GM12878 (cell line): Measurements from ENCODE around the gene ARHGEF11. TPM values are rescaled to one million over a fixed set of nuclear protein-coding genes. Genes with fewer than 3 reads are reported as not detected.

ENCODE experiments used
- ATAC-seq: fragments of 200-7000 bp; cut with Tn5 transposase; 3 replicates; pipeline ENCODE4 v1.9.1; 2020; ENCODE audit warnings: mild to moderate bottlenecking, moderate library complexity
- BruUV-seq: library from RNA; stranded (reverse); fragments of 400-500 nt; replicated peaks from 2 replicates; lab custom pipeline; 2021; lab: Mats Ljungman, UMichigan
- CTCF ChIA-PET: fragments of 300-600 bp; sonication (Branson Sonifier 250); formaldehyde crosslinking; extraction: SDS; loops from one replicate; lab custom pipeline; 2021; ENCODE audit warnings: inconsistent platforms; lab: Yijun Ruan, JAX
- POLR2A ChIA-PET: fragments of 350-600 bp; formaldehyde crosslinking; extraction: SDS; loops from one replicate; lab custom pipeline; 2021; ENCODE audit warnings: inconsistent platforms; lab: Charles Lee
- RAD21 ChIA-PET: fragments of 300-600 bp; sonication (Branson Sonifier 250); formaldehyde crosslinking; loops from one replicate; lab custom pipeline; 2023; ENCODE audit warnings: antibody characterized with exemption; ENCODE audit not compliant: unreplicated experiment; lab: Charles Lee
- SMC1A ChIA-PET: fragments of 300-600 bp; sonication (Branson Sonifier 250); formaldehyde crosslinking; loops from one replicate; lab custom pipeline; 2023; ENCODE audit not compliant: unreplicated experiment, uncharacterized antibody; lab: Charles Lee
- DNase-seq: peaks from one replicate; pipeline ENCODE4 v3.0.0-alpha.2; 2011; ENCODE audit warnings: low read depth, low spot score
- FAIRE-seq: peaks from 3 replicates; lab custom pipeline; 2011; peaks lifted over from hg19 to GRCh38; lab: Jason Lieb, UNC
- H2AFZ ChIP-seq: 2 replicates; pipeline ENCODE4 v1.6.0; 2011; ENCODE audit warnings: low read depth, low read length, control low read depth; ENCODE audit not compliant: control insufficient read depth
- H3K27ac ChIP-seq: 2 replicates; pipeline ENCODE4 v1.5.1; 2011; ENCODE audit warnings: control low read depth; ENCODE audit not compliant: control insufficient read depth, insufficient read depth
- H3K27me3 ChIP-seq, 2 experiments: replicated peaks in 1 of 2; 2 replicates each; pipeline versions ENCODE4 v1.6.0 to v1.6.1; 2011; ENCODE audit warnings: low read length in 1 of 2; ENCODE audit not compliant: control insufficient read depth in 2 of 2, insufficient read depth in 2 of 2
- H3K36me3 ChIP-seq, 2 experiments: 2 replicates each; pipeline ENCODE4 v1.5.1; 2011; ENCODE audit warnings: low read length in 1 of 2; ENCODE audit not compliant: control insufficient read depth in 2 of 2, insufficient read depth in 2 of 2
- H3K4me1 ChIP-seq: 2 replicates; pipeline ENCODE4 v1.6.1; 2011; ENCODE audit warnings: mild to moderate bottlenecking, low read length, moderate library complexity, mixed read lengths; ENCODE audit not compliant: control insufficient read depth, insufficient read depth
- H3K4me2 ChIP-seq: 2 replicates; pipeline ENCODE4 v1.6.0; 2011; ENCODE audit warnings: control low read depth; ENCODE audit not compliant: control insufficient read depth, insufficient read depth
- H3K4me3 ChIP-seq: fragments of 200-600 bp; sonication (generic); 2 replicates; pipeline ENCODE4 v1.5.1; 2016
- H3K79me2 ChIP-seq: 2 replicates; pipeline ENCODE4 v1.6.0; 2011; ENCODE audit warnings: low read length; ENCODE audit not compliant: control insufficient read depth, insufficient read depth
- H3K9ac ChIP-seq: 2 replicates; pipeline ENCODE4 v1.8.0; 2011; ENCODE audit warnings: low read length, control low read depth, mixed read lengths; ENCODE audit not compliant: control insufficient read depth, insufficient read depth
- H3K9me3 ChIP-seq: replicated peaks from 3 replicates; pipeline ENCODE4 v1.5.1; 2011; ENCODE audit warnings: mild to moderate bottlenecking, low read length; ENCODE audit not compliant: control insufficient read depth, insufficient read depth
- H4K20me1 ChIP-seq: 2 replicates; pipeline ENCODE4 v1.6.0; 2011; ENCODE audit not compliant: control insufficient read depth, insufficient read depth
- BACH1 ChIP-seq: fragments of 450-650 bp; IDR thresholded peaks from 2 replicates; pipeline ENCODE4 v1.6.1; 2017; ENCODE audit warnings: mild to moderate bottlenecking, borderline replicate concordance
- CREM ChIP-seq: IDR thresholded peaks from 2 replicates; pipeline ENCODE4 v1.6.1; 2014; ENCODE audit warnings: antibody characterized with exemption, low read depth
- HCFC1 ChIP-seq: fragments of 150-350 bp; IDR thresholded peaks from 2 replicates; pipeline ENCODE4 v1.6.1; 2014; ENCODE audit warnings: low read length
- IRF3 ChIP-seq: fragments of 450-650 bp; IDR thresholded peaks from 2 replicates; pipeline ENCODE4 v1.6.1; 2014; ENCODE audit warnings: mild to moderate bottlenecking
- MYC ChIP-seq: IDR thresholded peaks from 2 replicates; pipeline ENCODE4 v1.6.1; 2011; ENCODE audit warnings: mild to moderate bottlenecking, low read length, moderate library complexity, inconsistent platforms; ENCODE audit not compliant: insufficient read depth, insufficient replicate concordance, insufficient read length, severe bottlenecking
- POLR2AphosphoS5 ChIP-seq: IDR thresholded peaks from 2 replicates; pipeline ENCODE4 v1.6.1; 2011; ENCODE audit warnings: mild to moderate bottlenecking, low read length, inconsistent platforms
- WRNIP1 ChIP-seq: IDR thresholded peaks from 2 replicates; pipeline ENCODE4 v1.6.1; 2011; ENCODE audit warnings: low read depth, low read length, improper control_type of control experiment, borderline replicate concordance
- ZBTB40 ChIP-seq: fragments of 450-650 bp; IDR thresholded peaks from 2 replicates; pipeline ENCODE4 v1.6.1; 2016; ENCODE audit warnings: mild to moderate bottlenecking, moderate library complexity, borderline replicate concordance
- WGBS: methylation state at CpG from one replicate; pipeline ENCODE4 v1.1.6; 2016; ENCODE audit warnings: low lambda C conversion rate; ENCODE audit not compliant: insufficient replicate concordance, insufficient coverage; ENCODE audit errors: missing lambda C conversion rate; 5-methylcytosine and 5-hydroxymethylcytosine counted together
- in situ Hi-C: fragments of 300-500 bp; cut with MboI; formaldehyde crosslinking; loops from 9 replicates; pipeline ENCODE4 v1.14.3; 2018; ENCODE audit warnings: mixed read lengths
- intact Hi-C: fragments of 100-400 bp; cut with micrococcal nuclease; formaldehyde crosslinking; loops from one replicate; pipeline ENCODE4 v1.14.2; 2022; ENCODE audit not compliant: unreplicated experiment
- polyA plus RNA-seq, 11 experiments: library from polyadenylated mRNA; depleted of rRNA in 4 of 11; unstranded in 6 of 11; stranded (reverse) in 5 of 11; fragments of >200 nt; fragmentation: Nextera tagmentation in 4 of 11; fragmentation: Illumina TruSeq in 1 of 11; extraction: Ambion mirVana in 4 of 11; extraction: Trizol in 1 of 11; gene quantifications; 1 replicate in 1 of 11; 2 replicates in 10 of 11; pipeline versions ENCODE4 v1.2.1 to v1.2.3, GENCODE V29; 2011 to 2016; ENCODE audit warnings: inconsistent platforms in 2 of 11, missing spikeins in 2 of 11, low read depth in 1 of 11
- total RNA-seq, 4 experiments: library from RNA; depleted of rRNA in 3 of 4; stranded (reverse); fragments of >200 nt in 3 of 4; fragmentation: Illumina TruSeq in 1 of 4; extraction: Trizol in 1 of 4; gene quantifications; 2 replicates each; pipeline versions ENCODE4 v1.2.1 to v1.2.3, GENCODE V29; 2013 to 2021

Gene ARHGEF11
- total and polyA plus RNA-seq, 10 of the 15 experiments (the other 5 are each of a cell fraction or from before 2014, with no cell fraction given) = 0.05 to 12.7 (median 1.8) TPM

- Histone ChIP-seq H2AFZ (no peak overlapping the region), H3K79me2 (peaks cover 5% of the 10 kb centered on the region), H3K36me3 (no peaks in the 10 kb centered on the region), H3K27ac (no peak overlapping the region), H3K27me3 (no peaks in the 10 kb centered on the region), H4K20me1 (no peaks in the 10 kb centered on the region), H3K4me1 (no peaks in the 10 kb centered on the region; the same call in 1 of the 2 replicates), H3K9ac (no peak overlapping the region), H3K4me2 (0 out of 2 replicates have a peak overlapping the region, but pooled peaks have one; percentile 17), H3K4me3 (no peak overlapping the region), H3K9me3 (no peaks in the 10 kb centered on the region)
- ChIA-PET CTCF (interaction anchor here (1.2 kb wide), 1 partner anchor 40 kb away, joined by 3 read pairs; no protein-coding TSS in a partner anchor), SMC1A (interaction anchor here (0.9 to 1.9 kb wide), 4 partner anchors 9 to 64 kb away, joined by 3 to 8 read pairs (median 4); no protein-coding TSS in a partner anchor), RAD21 (interaction anchor here (1.5 kb wide), 1 partner anchor 10 kb away, joined by 5 read pairs; no protein-coding TSS in a partner anchor), POLR2A (interaction anchor here (1.5 kb wide), 1 partner anchor 16 kb away, joined by 3 read pairs; no protein-coding TSS in a partner anchor)
- no TSS peak for BruUV-seq
- DNase-seq (no peak), ATAC-seq (peak; percentile 76), FAIRE-seq (no peak)
- TF ChIP-seq HCFC1 (no peak), MYC (no peak), BACH1 (no peak), WRNIP1 (no peak), IRF3 (no peak), ZBTB40 (no peak), POLR2AphosphoS5 (no peak), CREM (no peak)
- intact Hi-C loops (no loop called here), in situ Hi-C loops (no loop called here)
- 29% methylated on average over 7 of the region's 7 CpGs for WGBS
These were observed 11.3 kb downstream of the ARHGEF11 start for GRCh38 chr1:157034137-157034800.
